Trophoblast cell (in vitro differentiated cells and primary cell): ENCODE measurements around the gene KLHL35.

Source experiments
- DNase-seq, 2 donors: peaks; one replicate each; pipeline ENCODE4 v3.0.0-alpha.2; 2016
- H2AFZ ChIP-seq: 2 replicates; pipeline ENCODE4 v1.6.1; 2013; ENCODE audit warnings: low read length, moderate library complexity, mild to moderate bottlenecking; ENCODE audit not compliant: insufficient read depth, poor library complexity
- H2AK5ac ChIP-seq: 2 replicates; pipeline ENCODE4 v1.6.1; 2013; ENCODE audit warnings: mild to moderate bottlenecking, low read length
- H2BK120ac ChIP-seq: 2 replicates; pipeline ENCODE4 v1.6.1; 2013; ENCODE audit warnings: low read length, mild to moderate bottlenecking, moderate library complexity; ENCODE audit not compliant: insufficient read depth, poor library complexity
- H2BK12ac ChIP-seq: 2 replicates; pipeline ENCODE4 v1.6.1; 2013; ENCODE audit warnings: mild to moderate bottlenecking, low read length, moderate library complexity
- H2BK5ac ChIP-seq: 2 replicates; pipeline ENCODE4 v1.6.1; 2013; ENCODE audit warnings: low read length, low read depth, moderate library complexity, mild to moderate bottlenecking; ENCODE audit not compliant: poor library complexity
- H3K14ac ChIP-seq: 2 replicates; pipeline ENCODE4 v1.6.1; 2013; ENCODE audit warnings: mild to moderate bottlenecking, low read length
- H3K18ac ChIP-seq: 2 replicates; pipeline ENCODE4 v1.6.1; 2013; ENCODE audit warnings: mild to moderate bottlenecking, low read length
- H3K23ac ChIP-seq: 2 replicates; pipeline ENCODE4 v1.6.1; 2013; ENCODE audit warnings: low read length
- H3K27ac ChIP-seq: 2 replicates; pipeline ENCODE4 v1.5.1; 2013; ENCODE audit warnings: low read depth, mild to moderate bottlenecking, inconsistent platforms, low read length, moderate library complexity
- H3K27me3 ChIP-seq: 2 replicates; pipeline ENCODE4 v1.6.1; 2013; ENCODE audit warnings: inconsistent platforms, mild to moderate bottlenecking, low read length, moderate library complexity; ENCODE audit not compliant: insufficient read depth
- H3K36me3 ChIP-seq, 2 experiments: 1 replicate in 1 of 2; 2 replicates in 1 of 2; pipeline ENCODE4 v1.6.1; 2013; ENCODE audit warnings: low read length in 2 of 2, mild to moderate bottlenecking in 2 of 2, moderate library complexity in 1 of 2; ENCODE audit not compliant: insufficient read depth in 2 of 2, control insufficient read depth in 1 of 2
- H3K4ac ChIP-seq: 2 replicates; pipeline ENCODE4 v1.6.1; 2013; ENCODE audit warnings: low read depth, mild to moderate bottlenecking, low read length, moderate library complexity
- H3K4me1 ChIP-seq, 2 experiments: 1 replicate in 1 of 2; 2 replicates in 1 of 2; pipeline ENCODE4 v1.6.1; 2013; ENCODE audit warnings: low read length in 2 of 2, mild to moderate bottlenecking in 2 of 2, moderate library complexity in 1 of 2; ENCODE audit not compliant: insufficient read depth in 2 of 2, control insufficient read depth in 1 of 2
- H3K4me2 ChIP-seq: 2 replicates; pipeline ENCODE4 v1.6.1; 2013; ENCODE audit warnings: inconsistent platforms, mild to moderate bottlenecking, low read length, moderate library complexity
- H3K4me3 ChIP-seq: 2 replicates; pipeline ENCODE4 v1.5.1; 2013; ENCODE audit warnings: mild to moderate bottlenecking, low read depth, low read length, inconsistent platforms
- H3K79me1 ChIP-seq: one replicate; pipeline ENCODE4 v1.6.1; 2013; ENCODE audit warnings: low read length
- H3K79me2 ChIP-seq: 2 replicates; pipeline ENCODE4 v1.6.1; 2013; ENCODE audit warnings: low read length, mild to moderate bottlenecking; ENCODE audit not compliant: control insufficient read depth, insufficient read depth, poor library complexity
- H3K9ac ChIP-seq: 2 replicates; pipeline ENCODE4 v1.6.1; 2013; ENCODE audit warnings: mild to moderate bottlenecking, low read length
- H3K9me3 ChIP-seq: 2 replicates; pipeline ENCODE4 v1.6.1; 2013; ENCODE audit warnings: low read depth, mild to moderate bottlenecking, control low read depth, inconsistent platforms, low read length; ENCODE audit not compliant: insufficient read depth
- H4K12ac ChIP-seq: 2 replicates; pipeline ENCODE4 v1.6.1; 2013; ENCODE audit warnings: low read depth, mild to moderate bottlenecking, low read length, moderate library complexity
- H4K8ac ChIP-seq: 2 replicates; pipeline ENCODE4 v1.6.1; 2013; ENCODE audit warnings: low read depth, mild to moderate bottlenecking, low read length, moderate library complexity
- H4K91ac ChIP-seq: one replicate; pipeline ENCODE4 v1.6.1; 2013; ENCODE audit warnings: low read depth, mild to moderate bottlenecking, low read length, moderate library complexity
- WGBS: extraction: QIAGEN DNeasy Blood & Tissue Kit; methylation state at CpG from one replicate; pipeline ENCODE4 v1.1.7; 2013; ENCODE audit warnings: missing lambda C conversion rate; ENCODE audit not compliant: insufficient read length, insufficient coverage; ENCODE audit errors: extremely low coverage; 5-methylcytosine and 5-hydroxymethylcytosine counted together

The KLHL35 gene

DNA sequence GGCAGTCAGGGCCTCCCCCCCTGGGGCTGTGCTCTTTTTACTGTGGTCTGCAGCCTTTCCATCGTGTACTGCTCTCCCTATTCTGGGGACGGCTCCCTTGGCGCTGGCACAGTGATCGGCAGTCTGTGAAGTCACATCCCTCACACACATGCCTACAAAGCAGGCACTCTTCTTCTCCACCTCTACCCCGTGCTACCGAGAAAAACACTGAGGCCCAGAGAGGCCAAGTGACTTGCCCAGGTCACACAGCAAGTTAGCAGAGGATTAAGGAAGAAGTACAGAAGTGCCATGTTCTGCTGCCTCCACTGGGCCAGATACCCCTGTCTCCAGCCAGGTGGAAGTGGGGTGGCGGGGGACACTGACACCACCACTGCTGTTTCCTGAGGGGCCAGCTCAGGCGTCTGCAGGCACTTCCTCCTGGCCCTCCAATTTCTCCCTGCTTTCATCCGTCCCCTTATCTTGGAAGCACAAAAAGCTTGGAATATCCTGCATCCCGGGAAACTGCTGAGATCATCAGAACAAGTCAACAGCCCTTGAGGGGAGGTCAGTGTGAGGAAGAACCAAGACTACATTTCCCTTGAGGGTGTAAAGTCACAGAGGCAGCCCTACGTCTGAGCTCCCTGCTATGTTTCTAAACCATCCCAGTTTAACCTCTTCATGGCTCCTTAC, 30.2 kb upstream of the KLHL35 start:
- H3K79me1 ChIP-seq, result peaks cover 25% of the 10 kb centered on the region
- DNase-seq, result no peak

DNA sequence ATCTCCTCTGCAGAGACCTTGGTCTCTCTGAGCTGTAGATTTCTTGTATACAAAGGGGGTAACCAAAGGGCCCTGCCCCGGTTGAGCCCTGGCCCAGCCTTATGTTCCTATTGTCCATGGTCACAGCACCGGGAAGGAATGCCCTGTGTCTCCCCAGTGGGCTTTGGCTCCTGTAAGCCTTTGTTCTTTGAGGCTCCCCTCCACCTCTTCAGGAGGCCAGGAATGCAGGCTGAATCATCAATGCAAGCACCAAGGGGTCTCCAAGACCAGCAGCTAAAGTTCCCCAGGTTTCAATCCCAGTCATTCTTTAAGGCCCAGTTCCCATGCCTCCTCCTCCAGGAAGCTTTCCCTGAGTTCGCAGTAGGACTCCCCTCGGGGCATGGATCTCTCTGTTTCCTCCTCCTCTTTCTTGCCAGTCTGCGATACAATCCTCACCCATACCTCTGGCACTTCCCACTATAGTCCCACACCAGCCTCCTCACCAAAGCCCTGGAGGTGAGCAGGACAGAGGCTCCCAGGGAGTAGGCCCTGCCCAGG, 29.2 kb upstream of the KLHL35 start:
- Histone ChIP-seq H2BK120ac (peak overlapping the region; percentile 45), H2BK5ac (peak overlapping the region; percentile 65), H4K12ac (no peak overlapping the region), H3K27me3 (no peaks in the 10 kb centered on the region), H3K4me3 (no peak overlapping the region), H3K14ac (peak overlapping the region; percentile 63), H3K4ac (peak overlapping the region; percentile 21), H3K18ac (peak overlapping the region; percentile 74), H4K91ac (peak overlapping the region; percentile 83), H3K4me1 (peaks cover 35 to 45% of the 10 kb centered on the region in 2 experiments), H2BK12ac (peak overlapping the region; percentile 79), H2AFZ (no peak overlapping the region), H3K9me3 (peaks cover 3% of the 10 kb centered on the region), H4K8ac (peak overlapping the region; percentile 47), H3K4me2 (peak overlapping the region; percentile 38), H2AK5ac (peak overlapping the region; percentile 22), H3K79me2 (no peaks in the 10 kb centered on the region), H3K23ac (no peak overlapping the region), H3K9ac (peak overlapping the region; percentile 5), H3K27ac (peak overlapping the region; percentile 54), H3K36me3 (no peaks in the 10 kb centered on the region), H3K79me1 (peaks cover 23% of the 10 kb centered on the region)
- no peak for DNase-seq
- no CpG with 5 or more reads among the region's 5 CpGs for WGBS

More for the DNA sequence above, 30.2 kb upstream of the KLHL35 start:
- Histone ChIP-seq H2BK120ac (peak overlapping the region; percentile 79), H3K23ac (no peak overlapping the region), H3K9ac (no peak overlapping the region), H2BK5ac (peak overlapping the region; percentile 63), H3K14ac (peak overlapping the region; percentile 61), H3K4me1 (peaks cover 43 to 52% of the 10 kb centered on the region in 2 experiments), H3K27me3 (no peaks in the 10 kb centered on the region), H2AFZ (peak overlapping the region; percentile 57), H3K4me3 (no peak overlapping the region), H3K9me3 (peaks cover 3% of the 10 kb centered on the region), H4K8ac (peak overlapping the region; percentile 72), H3K36me3 (no peaks in the 10 kb centered on the region), H4K12ac (no peak overlapping the region), H3K18ac (peak overlapping the region; percentile 68), H3K79me2 (no peaks in the 10 kb centered on the region), H2BK12ac (peak overlapping the region; percentile 68), H2AK5ac (peak overlapping the region; percentile 23), H3K4me2 (peak overlapping the region; percentile 38), H3K27ac (peak overlapping the region; percentile 83), H4K91ac (peak overlapping the region; percentile 83), H3K4ac (no peak overlapping the region)
- WGBS, result no CpG with 5 or more reads among the region's 11 CpGs

DNA sequence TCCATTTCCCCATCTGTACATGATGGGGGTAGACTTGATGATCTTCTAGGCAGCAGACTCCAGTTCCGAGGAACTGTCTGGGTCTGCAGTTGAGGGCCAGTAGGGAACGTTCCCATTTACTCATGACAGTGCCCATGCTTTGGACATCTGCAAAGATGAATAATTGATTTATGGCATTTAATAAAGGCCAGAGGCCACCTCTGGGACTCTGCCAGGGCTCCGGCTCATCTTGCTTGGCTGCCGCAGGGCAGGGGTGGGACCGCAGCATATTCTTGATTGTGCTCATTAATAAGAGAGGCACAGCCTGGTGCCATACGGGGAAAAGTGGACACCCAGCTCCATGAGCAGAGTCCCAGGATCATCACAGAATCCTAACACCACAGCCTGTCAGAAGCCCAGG, 28.1 kb upstream of the KLHL35 start:
- Histone ChIP-seq H3K79me2 (no peaks in the 10 kb centered on the region), H3K4me3 (no peak overlapping the region), H3K79me1 (peaks cover 23% of the 10 kb centered on the region), H3K27me3 (no peaks in the 10 kb centered on the region), H3K36me3 (no peaks in the 10 kb centered on the region), H4K8ac (no peak overlapping the region), H2AFZ (no peak overlapping the region), H2BK5ac (no peak overlapping the region), H3K23ac (no peak overlapping the region), H2BK120ac (no peak overlapping the region), H3K9ac (no peak overlapping the region), H3K27ac (no peak overlapping the region), H3K4ac (no peak overlapping the region), H2BK12ac (no peak overlapping the region), H4K91ac (no peak overlapping the region), H3K18ac (no peak overlapping the region), H3K14ac (no peak overlapping the region), H3K4me1 (peaks cover 34 to 41% of the 10 kb centered on the region in 2 experiments), H3K4me2 (no peak overlapping the region), H3K9me3 (peaks cover 3% of the 10 kb centered on the region), H2AK5ac (no peak overlapping the region), H4K12ac (no peak overlapping the region)
- WGBS, result no CpG with 5 or more reads among the region's 6 CpGs
- no peak for DNase-seq

DNA sequence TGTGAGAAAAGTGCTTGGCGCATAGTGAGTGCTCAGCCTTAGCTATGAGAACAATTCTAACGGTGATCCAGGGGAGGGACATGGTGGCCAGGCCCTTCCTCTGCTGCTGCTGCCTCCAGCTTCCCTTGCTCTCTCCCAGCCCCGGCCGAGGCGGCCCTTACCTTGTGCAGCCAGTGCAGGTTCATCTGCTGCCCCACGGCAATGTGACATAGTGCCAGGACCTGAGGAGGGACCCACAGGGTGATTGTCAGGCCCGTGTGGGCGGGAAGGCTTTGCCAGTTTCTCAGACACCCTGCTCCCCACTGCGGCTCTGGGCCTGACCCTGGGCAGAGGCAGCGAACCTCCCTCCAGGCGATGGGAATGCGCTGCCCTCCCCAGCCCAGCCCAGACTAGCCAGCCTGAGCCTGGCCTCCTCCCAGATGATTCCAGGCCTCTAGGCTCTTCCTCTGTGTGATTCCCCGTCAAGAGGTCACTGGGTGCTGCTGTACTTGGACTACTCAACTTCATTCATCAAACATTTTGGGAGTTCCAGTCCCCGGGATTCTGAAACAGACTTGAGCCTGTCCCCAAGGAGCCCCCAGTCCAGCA, 23.7 kb upstream of the KLHL35 start:
- no peaks in the 10 kb centered on the region for H3K36me3 ChIP-seq
- H3K79me1 ChIP-seq, result no peaks in the 10 kb centered on the region
- no peak overlapping the region for H2BK12ac ChIP-seq
- no peak overlapping the region for H3K4ac ChIP-seq
- DNase-seq, result no peak
- H3K9me3 ChIP-seq, result no peaks in the 10 kb centered on the region
- no peak overlapping the region for H2BK5ac ChIP-seq
- H3K4me1 ChIP-seq, result peaks cover 1 to 2% of the 10 kb centered on the region in 2 experiments
- H2BK120ac ChIP-seq, result no peak overlapping the region
- no peak overlapping the region for H3K9ac ChIP-seq
- H3K14ac ChIP-seq, result no peak overlapping the region
- no peak overlapping the region for H3K4me2 ChIP-seq
- H4K12ac ChIP-seq, result no peak overlapping the region
- no peaks in the 10 kb centered on the region for H3K27me3 ChIP-seq
- no peak overlapping the region for H3K27ac ChIP-seq
- no peak overlapping the region for H3K18ac ChIP-seq
- no peak overlapping the region for H2AFZ ChIP-seq
- H4K8ac ChIP-seq, result no peak overlapping the region
- no peak overlapping the region for H3K4me3 ChIP-seq
- H4K91ac ChIP-seq, result no peak overlapping the region
- H2AK5ac ChIP-seq, result no peak overlapping the region
- H3K23ac ChIP-seq, result no peak overlapping the region
- WGBS, result no CpG with 5 or more reads among the region's 14 CpGs
- no peaks in the 10 kb centered on the region for H3K79me2 ChIP-seq
